Lower leg skin (tissue), 3 donors: ENCODE results near the gene NUAK2.

Source experiments
- POLR2A ChIP-seq, 2 donors: fragments of 450-650 bp; IDR thresholded peaks; one replicate each; pipeline ENCODE4 v1.6.1; 2016 to 2017; ENCODE audit warnings: antibody characterized with exemption in 2 of 2, mild to moderate bottlenecking in 1 of 2, moderate library complexity in 1 of 2
- TF ChIP-seq, protein P1 (sequence below), 3 donors: fragments of 450-650 bp; IDR thresholded peaks; one replicate each; pipeline ENCODE4 v1.5.1; 2016; ENCODE audit warnings: antibody characterized with exemption in 3 of 3, mild to moderate bottlenecking in 3 of 3, moderate library complexity in 2 of 3

DNA sequence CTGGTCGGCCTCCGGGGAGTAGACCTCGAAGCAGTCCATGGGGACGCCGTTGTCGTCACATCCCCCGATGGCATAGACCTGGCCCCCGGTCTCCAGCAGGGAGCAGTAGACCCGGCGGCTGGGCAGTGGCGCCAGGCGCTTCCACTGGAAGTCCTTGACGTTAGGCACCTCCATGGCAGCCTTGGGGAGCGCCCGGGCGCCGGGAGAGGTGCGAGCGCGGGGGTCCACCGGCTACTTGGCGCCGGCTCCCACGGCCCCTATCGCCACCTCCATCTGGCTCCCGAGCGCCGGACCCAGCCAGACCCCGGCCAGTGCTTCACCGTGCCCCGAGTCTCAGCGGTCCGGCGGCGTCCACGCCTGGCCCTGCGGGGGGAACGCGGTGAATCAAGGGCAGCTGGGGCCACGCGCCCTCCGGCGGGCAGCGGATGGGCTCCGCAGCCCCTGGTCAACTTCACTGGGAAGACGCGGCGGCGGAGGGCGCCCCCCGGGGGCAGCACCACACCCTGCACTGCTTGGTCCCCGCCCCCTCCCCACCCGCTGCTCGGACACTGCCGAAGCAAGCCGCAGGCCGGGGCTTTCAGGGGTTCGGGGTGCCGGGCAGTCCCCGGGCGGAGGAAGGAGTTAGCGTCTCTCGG, 22.0 kb upstream of the NUAK2 start:
- TF ChIP-seq, protein P1, sequence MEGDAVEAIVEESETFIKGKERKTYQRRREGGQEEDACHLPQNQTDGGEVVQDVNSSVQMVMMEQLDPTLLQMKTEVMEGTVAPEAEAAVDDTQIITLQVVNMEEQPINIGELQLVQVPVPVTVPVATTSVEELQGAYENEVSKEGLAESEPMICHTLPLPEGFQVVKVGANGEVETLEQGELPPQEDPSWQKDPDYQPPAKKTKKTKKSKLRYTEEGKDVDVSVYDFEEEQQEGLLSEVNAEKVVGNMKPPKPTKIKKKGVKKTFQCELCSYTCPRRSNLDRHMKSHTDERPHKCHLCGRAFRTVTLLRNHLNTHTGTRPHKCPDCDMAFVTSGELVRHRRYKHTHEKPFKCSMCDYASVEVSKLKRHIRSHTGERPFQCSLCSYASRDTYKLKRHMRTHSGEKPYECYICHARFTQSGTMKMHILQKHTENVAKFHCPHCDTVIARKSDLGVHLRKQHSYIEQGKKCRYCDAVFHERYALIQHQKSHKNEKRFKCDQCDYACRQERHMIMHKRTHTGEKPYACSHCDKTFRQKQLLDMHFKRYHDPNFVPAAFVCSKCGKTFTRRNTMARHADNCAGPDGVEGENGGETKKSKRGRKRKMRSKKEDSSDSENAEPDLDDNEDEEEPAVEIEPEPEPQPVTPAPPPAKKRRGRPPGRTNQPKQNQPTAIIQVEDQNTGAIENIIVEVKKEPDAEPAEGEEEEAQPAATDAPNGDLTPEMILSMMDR (IDR thresholded peaks at IDR 0.05), result no peak
- no peak for TF ChIP-seq POLR2A (IDR thresholded peaks at IDR 0.05)
